Stimulated activated CD4-positive, alpha-beta T cell treated with anti-CD3 and anti-CD28 coated beads, TNF-alpha, amount 100 ng/mL, for 24 hours (primary cell): ENCODE measurements around the gene NKD1.
A peak's percentile ranks its signal among the peaks of the same experiment; 100 is the strongest.
"Not testable (repeated sequence)": the region's sequence is repeated elsewhere in the genome, so short reads cannot be mapped to it uniquely, and the experiment has no call there.

Source experiments
- DNase-seq, 3 experiments: peaks; one replicate each; pipeline ENCODE4 v3.0.0-alpha.2; 2020; ENCODE audit warnings: low read depth in 3 of 3

NKD1 gene, protein sequence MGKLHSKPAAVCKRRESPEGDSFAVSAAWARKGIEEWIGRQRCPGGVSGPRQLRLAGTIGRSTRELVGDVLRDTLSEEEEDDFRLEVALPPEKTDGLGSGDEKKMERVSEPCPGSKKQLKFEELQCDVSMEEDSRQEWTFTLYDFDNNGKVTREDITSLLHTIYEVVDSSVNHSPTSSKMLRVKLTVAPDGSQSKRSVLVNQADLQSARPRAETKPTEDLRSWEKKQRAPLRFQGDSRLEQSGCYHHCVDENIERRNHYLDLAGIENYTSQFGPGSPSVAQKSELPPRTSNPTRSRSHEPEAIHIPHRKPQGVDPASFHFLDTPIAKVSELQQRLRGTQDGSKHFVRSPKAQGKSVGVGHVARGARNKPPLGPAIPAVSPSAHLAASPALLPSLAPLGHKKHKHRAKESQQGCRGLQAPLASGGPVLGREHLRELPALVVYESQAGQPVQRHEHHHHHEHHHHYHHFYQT

GRCh38 chr16:50548125-50548908 lies at the start of gene NKD1:
Gene NKD1 (plus strand): TSS chr16:50548396. CDS start chr16:50548554, 158 bp downstream.
- peak; percentile 37 to 71 (median 52) for DNase-seq

DNA sequence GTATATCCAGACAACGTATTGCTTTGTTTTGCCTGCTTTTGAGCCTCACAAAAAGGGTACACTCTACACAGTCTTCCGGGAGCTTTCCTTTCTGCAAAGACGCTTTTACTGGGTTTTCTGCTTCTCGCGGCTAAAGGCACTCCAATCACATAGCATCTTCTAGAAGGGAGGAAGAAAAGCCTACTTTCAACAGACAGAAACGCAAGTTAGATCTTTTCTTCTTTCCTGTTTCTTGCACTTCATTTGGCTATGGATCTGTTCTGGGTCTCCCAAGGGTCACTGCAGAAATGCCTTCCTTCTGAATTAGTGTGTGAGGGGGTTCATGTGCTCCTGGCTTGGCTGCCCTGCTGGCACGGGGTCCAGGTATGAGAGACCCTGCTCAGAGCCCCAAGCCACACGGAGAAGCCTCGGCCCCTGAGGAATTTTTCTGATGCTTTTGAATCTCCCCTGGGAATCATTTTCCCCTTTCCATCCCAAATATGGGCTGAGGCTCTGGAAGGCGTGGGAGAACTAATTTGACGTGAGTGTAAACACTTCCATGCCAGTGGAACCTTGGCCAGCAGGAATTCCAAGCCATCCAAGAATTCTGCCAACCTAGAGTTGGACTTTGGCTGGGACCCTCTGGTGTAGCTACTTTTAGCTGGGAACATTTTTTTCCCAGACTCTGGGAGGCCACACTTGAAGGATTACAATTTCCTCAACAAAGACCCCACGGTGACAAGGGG lies 49.6 kb upstream of the NKD1 start:
- DNase-seq = no peak

- DNase-seq = no peak
Observed at GRCh38 chr16:50499254-50499653, 48.9 kb upstream of the NKD1 start.

DNA sequence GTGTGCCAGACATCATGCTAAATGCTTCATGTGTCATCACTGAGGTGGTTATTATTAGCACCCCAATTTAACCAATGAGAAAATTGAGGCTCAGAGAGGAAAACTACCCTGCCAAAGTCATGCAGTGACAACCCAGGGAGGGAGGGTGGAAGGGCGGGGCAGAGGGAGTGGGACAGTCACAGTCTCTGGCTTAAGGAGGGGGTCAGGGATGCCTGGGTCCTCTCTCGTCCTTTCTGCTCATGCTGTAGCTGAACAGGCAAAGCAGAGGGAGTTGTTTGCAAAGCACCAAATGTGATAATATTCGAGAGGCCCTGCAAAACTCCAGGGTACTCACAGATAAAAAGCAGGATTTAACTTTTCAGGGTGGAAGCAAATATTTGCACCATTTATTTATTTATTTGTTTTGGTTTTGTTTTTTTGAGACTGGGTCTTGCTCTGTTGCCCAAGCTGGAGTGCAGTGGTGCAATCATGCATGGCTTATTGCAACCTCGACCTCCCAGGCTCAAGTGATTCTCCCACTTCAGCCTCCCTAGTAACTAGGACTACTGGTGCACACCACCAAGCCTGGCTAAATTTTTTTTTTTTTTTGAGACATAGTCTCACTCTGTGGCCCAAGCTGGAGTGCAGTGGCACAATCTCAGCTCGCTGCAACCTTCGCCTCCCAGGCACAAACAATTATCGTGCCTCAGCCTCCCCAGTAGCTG lies 47.9 kb upstream of the NKD1 start:
- no peak for DNase-seq

DNA sequence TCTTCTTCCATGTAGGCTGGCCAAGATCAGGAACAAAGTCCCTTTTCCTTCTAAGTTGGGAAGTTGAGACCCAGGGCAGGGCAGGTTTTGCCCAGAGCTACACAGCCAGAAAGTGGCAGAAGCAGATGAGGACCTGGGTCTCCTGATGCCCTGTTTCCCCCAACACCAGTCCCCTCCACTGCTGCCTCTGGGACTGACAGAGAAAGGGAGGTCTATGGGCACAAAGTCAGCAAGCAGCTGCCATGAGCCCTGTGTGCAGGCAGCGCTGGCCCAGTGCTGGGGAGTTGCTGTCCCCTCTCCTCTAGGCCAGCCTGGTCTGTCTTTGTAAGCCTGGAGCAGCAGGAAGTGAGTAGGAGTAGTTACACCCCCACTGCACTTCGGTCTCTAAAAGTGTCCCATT lies 46.9 kb upstream of the NKD1 start:
- DNase-seq = no peak

GRCh38 chr16:50501986-50502615 lies 46.1 kb upstream of the NKD1 start:
- DNase-seq = no peak

- DNase-seq = no peak
Observed at GRCh38 chr16:50502616-50503011, 45.6 kb upstream of the NKD1 start.

- not testable (repeated sequence) for DNase-seq
Observed at GRCh38 chr16:50503868-50504531, 44.2 kb upstream of the NKD1 start.

DNA sequence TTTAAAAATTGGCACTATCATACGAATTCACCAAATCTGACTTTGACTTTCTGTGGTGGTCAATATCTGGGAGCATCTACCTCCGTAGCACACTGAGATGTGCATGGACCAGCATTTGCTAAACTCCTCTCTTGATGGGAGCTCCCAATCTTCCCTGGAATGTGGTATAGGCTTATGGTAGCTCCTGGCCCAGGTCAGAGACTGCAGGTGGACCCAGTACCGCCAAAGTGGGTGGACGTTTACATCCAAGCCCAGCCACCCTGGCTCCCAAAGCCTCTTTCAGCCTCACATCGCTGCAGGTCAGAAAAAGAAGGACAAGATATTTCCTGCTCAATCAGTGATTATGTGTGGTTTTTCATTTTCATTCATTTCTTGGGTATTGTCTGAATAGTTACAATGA lies 43.1 kb upstream of the NKD1 start:
- DNase-seq = no peak

GRCh38 chr16:50505714-50506542 lies 42.3 kb upstream of the NKD1 start:
- no peak for DNase-seq

DNA sequence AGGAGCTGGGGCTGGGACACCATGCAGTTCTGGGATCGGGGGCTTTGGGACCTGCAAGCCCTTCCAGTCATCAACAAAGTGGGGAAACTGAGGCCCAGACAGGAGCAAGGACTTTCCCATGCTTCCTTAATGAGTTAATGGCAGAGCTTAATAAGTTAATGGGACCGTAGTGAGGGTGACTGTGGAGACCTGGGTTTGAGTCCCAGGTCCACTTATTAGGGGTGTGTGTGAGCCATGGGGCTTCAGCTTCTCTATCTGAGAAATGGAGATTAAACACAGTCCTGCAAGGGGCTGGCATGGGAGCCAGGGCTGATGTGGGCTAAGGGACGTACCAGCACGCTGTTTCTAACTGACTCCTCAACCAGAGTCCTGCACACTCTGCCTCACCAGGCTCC lies 41.7 kb upstream of the NKD1 start:
- DNase-seq = no peak

GRCh38 chr16:50507397-50507796 lies 40.8 kb upstream of the NKD1 start:
- DNase-seq = no peak

DNA sequence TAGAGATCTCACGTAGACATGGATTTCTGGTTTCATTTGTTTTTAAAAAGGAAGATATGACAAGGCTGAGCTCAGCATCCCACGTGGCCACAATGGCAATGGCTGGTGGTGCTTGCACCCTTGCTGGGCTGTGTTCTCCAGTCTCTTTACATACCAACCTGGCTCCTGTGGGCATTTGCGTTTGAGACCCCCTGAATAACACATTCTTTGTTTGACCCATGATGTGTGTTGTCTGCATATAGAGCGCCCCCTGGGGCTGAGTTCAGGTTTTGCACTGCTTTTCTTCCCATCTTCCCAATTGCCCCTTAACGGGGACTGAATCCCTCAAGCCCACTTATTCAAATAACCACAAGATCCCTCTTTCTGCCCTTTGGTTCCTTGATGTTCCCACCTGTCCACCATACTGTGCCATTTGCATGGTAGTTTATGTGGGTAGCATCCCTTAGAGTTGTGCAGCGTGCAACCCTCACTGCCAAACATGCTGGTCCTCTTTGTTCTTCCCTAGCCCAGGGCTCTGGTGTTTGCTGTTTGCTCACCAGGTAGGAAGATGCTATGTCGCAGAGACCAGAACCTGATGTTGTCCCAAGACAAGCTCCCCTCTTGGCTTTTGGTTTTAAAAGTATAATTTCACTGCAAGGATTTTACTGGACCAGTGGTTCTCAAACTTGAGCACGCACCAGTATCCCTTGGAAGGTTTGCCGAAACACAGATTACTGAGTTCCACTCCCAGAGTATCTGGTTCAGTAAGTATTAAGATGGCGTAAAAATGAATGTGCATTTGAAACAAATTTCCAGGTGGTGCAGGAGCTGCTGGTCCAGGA lies 38.5 kb upstream of the NKD1 start:
- peak in 2 of 3 experiments; percentile 6 to 43 for DNase-seq

DNA sequence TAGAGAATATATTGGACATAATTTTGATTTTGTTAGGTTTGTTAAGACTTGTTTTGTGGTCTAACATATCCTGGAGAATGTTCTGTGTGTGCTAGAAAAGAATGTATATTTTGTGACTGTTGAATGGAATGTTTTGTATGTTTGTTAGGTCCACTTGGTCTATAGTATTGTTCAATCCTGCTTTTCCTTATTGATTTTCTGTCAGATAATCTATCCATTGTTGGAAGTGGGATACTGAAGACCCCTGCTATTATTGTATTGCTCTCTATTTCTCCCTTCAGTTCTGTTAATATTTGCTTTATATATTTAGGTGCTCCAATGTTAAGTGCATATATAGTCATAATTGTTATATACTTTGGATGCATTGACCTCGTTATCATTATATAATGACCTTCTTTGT lies 33.0 kb upstream of the NKD1 start:
- no peak for DNase-seq

DNA sequence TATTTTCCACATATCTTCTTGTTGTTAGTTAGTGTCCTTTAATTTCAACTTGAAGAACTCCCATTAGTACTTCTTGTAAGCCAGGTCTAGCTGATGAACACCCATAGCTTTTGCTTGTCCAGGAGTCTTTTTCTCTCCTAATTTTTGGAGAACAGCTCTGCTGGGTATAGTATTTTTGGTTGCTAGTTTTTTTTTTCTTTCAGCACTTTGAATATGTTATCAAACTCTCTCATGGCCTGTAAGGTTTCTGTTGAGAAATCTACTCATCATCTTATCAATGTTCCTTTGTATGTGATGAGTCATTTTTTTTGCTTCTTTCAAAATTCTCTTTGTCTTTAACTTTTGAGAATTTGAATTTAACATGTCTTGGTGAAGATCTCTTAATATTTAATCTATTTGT lies 31.8 kb upstream of the NKD1 start:
- no peak for DNase-seq

GRCh38 chr16:50516890-50517289 lies 31.3 kb upstream of the NKD1 start:
- no peak for DNase-seq

- DNase-seq = no peak
Observed at GRCh38 chr16:50517450-50518252, 30.5 kb upstream of the NKD1 start.

- no peak for DNase-seq
Observed at GRCh38 chr16:50519001-50519400, 29.2 kb upstream of the NKD1 start.
